ENCODE measurements around the gene TTC27. TPM values are rescaled to one million over a fixed set of nuclear protein-coding genes. Genes with fewer than 3 reads are reported as not detected.

The TTC27 gene
- polyA plus RNA-seq, 1 donor (not counting 4 experiments of a cell fraction or from before 2014, with no cell fraction given) = 28.7 TPM

DNA sequence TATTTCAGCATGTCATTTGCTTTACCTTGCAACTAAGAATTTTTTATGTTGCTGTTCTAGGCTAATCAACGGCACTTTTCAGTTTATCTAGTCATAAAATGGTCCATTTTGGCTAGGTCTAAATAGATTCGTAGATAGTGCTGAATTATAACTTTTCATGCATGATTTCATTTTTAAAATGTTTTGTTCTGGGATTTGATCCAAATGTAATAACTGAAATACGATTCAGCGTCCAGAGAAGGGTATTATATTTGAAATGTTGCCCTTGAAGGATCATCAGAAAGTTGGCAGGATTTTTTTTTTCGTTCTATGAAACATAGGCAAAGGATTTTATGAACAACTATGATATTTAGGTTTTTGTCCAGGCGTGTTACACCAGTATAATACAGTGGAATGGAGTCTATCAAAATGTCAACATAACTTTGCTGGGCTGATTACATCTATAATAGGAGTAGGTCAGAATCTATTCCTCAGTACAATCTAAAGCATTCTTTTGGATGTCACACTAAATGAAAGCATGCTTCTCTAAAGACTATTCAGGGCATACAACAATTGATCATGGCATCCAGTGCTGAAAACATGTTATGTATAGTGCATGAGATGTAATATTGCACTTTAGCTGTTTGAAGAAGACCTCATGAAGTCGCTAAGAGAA is 24.8 kb downstream of the TTC27 start:
- Histone ChIP-seq H3K36me3 (ENCODE audit: control insufficient read depth in 2 of 2, extremely low read depth in 1 of 2, insufficient read depth in 2 of 2, low read length in 2 of 2) (peaks cover 0 to 1% of the 10 kb centered on the region in 2 experiments), H3K4me2 (ENCODE audit: control insufficient read depth, extremely low read depth, insufficient read depth, low read depth, low read length) (no peak overlapping the region), H3K9me1 (ENCODE audit: control insufficient read depth, extremely low read depth, insufficient read depth, low read length) (no peaks in the 10 kb centered on the region), H3K9me3 (ENCODE audit: control insufficient read depth, low read depth, low read length) (no peaks in the 10 kb centered on the region), H3K4me3 (ENCODE audit: control insufficient read depth in 2 of 3, extremely low read depth in 1 of 3, insufficient read depth in 2 of 3, low read depth in 1 of 3, low read length in 3 of 3) (no peak overlapping the region), H3K4me1 (ENCODE audit: control insufficient read depth, extremely low read depth, insufficient read depth, low read length) (no peaks in the 10 kb centered on the region), H3K27me3 (ENCODE audit: control insufficient read depth, extremely low read depth, insufficient read depth, low read length) (no peaks in the 10 kb centered on the region), H3K9ac (ENCODE audit: control insufficient read depth, extremely low read depth, insufficient read depth, low read length) (no peak overlapping the region), H2AFZ (ENCODE audit: control insufficient read depth, low read length) (no peak overlapping the region), H3K79me2 (ENCODE audit: control insufficient read depth, insufficient read depth, low read length) (no peaks in the 10 kb centered on the region), H3K27ac (ENCODE audit: control insufficient read depth, insufficient read depth, low read length) (no peak overlapping the region), H4K20me1 (ENCODE audit: control insufficient read depth, extremely low read depth, insufficient read depth, low read length) (no peaks in the 10 kb centered on the region)
- FAIRE-seq (no peak), DNase-seq (ENCODE audit: low read depth, low spot score) (no peak)
- TF ChIP-seq EZH2 (IDR thresholded peaks at IDR 0.05; ENCODE audit: low read length) = no peak
- TF ChIP-seq, protein P1, sequence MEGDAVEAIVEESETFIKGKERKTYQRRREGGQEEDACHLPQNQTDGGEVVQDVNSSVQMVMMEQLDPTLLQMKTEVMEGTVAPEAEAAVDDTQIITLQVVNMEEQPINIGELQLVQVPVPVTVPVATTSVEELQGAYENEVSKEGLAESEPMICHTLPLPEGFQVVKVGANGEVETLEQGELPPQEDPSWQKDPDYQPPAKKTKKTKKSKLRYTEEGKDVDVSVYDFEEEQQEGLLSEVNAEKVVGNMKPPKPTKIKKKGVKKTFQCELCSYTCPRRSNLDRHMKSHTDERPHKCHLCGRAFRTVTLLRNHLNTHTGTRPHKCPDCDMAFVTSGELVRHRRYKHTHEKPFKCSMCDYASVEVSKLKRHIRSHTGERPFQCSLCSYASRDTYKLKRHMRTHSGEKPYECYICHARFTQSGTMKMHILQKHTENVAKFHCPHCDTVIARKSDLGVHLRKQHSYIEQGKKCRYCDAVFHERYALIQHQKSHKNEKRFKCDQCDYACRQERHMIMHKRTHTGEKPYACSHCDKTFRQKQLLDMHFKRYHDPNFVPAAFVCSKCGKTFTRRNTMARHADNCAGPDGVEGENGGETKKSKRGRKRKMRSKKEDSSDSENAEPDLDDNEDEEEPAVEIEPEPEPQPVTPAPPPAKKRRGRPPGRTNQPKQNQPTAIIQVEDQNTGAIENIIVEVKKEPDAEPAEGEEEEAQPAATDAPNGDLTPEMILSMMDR (optimal IDR thresholded peaks at IDR 0.05 in 1 of 3, IDR thresholded peaks at IDR 0.05 in 1 of 3, conservative IDR thresholded peaks at IDR 0.05 in 1 of 3; ENCODE audit: extremely low read depth in 1 of 3, insufficient read depth in 2 of 3, low read length in 3 of 3) = no peak
- dilution Hi-C loops (cut with MboI; ENCODE audit: extremely low pct_ligation_motif_present, low sequenced_read_pairs) = no loop called here

DNA sequence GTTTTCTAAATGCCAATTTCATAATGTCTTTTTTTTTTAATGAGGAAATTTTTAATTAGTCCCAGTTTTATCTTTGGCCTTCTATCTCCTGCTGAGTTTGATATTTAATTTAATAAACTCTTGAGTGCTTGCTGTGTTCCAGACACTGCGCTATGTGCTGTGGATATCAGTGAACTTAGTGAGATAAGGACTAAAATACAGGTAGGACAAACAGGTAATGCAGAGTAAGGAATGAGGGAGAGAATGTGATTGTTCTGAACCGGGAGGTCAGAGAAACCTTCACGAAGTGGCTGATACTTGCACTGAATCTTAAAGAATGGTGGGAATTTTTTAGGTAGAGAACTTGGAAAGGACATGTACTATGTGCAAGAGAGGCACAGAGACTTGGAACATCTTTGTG is 28.2 kb downstream of the TTC27 start:
- no peaks in the 10 kb centered on the region for H3K4me1 ChIP-seq (ENCODE audit: control insufficient read depth, extremely low read depth, insufficient read depth, low read length)
- H2AFZ ChIP-seq (ENCODE audit: control insufficient read depth, low read length) = no peak overlapping the region
- H3K9me3 ChIP-seq (ENCODE audit: control insufficient read depth, low read depth, low read length) = no peaks in the 10 kb centered on the region
- no peaks in the 10 kb centered on the region for H3K9me1 ChIP-seq (ENCODE audit: control insufficient read depth, extremely low read depth, insufficient read depth, low read length)
- no peak overlapping the region for H3K4me3 ChIP-seq (ENCODE audit: control insufficient read depth in 2 of 3, extremely low read depth in 1 of 3, insufficient read depth in 2 of 3, low read depth in 1 of 3, low read length in 3 of 3)
- H3K79me2 ChIP-seq (ENCODE audit: control insufficient read depth, insufficient read depth, low read length) = no peaks in the 10 kb centered on the region
- no peak for TF ChIP-seq EZH2 (IDR thresholded peaks at IDR 0.05; ENCODE audit: low read length)
- TF ChIP-seq, protein P1 (optimal IDR thresholded peaks at IDR 0.05 in 1 of 3, IDR thresholded peaks at IDR 0.05 in 1 of 3, conservative IDR thresholded peaks at IDR 0.05 in 1 of 3; ENCODE audit: extremely low read depth in 1 of 3, insufficient read depth in 2 of 3, low read length in 3 of 3) = no peak
- FAIRE-seq = no peak
- no peaks in the 10 kb centered on the region for H4K20me1 ChIP-seq (ENCODE audit: control insufficient read depth, extremely low read depth, insufficient read depth, low read length)
- H3K36me3 ChIP-seq (ENCODE audit: control insufficient read depth in 2 of 2, extremely low read depth in 1 of 2, insufficient read depth in 2 of 2, low read length in 2 of 2) = peaks cover 1 to 4% of the 10 kb centered on the region in 2 experiments
- dilution Hi-C loops (cut with MboI; ENCODE audit: extremely low pct_ligation_motif_present, low sequenced_read_pairs) = no loop called here
- no peak overlapping the region for H3K27ac ChIP-seq (ENCODE audit: control insufficient read depth, insufficient read depth, low read length)
- H3K9ac ChIP-seq (ENCODE audit: control insufficient read depth, extremely low read depth, insufficient read depth, low read length) = no peak overlapping the region
- no peaks in the 10 kb centered on the region for H3K27me3 ChIP-seq (ENCODE audit: control insufficient read depth, extremely low read depth, insufficient read depth, low read length)
- no peak overlapping the region for H3K4me2 ChIP-seq (ENCODE audit: control insufficient read depth, extremely low read depth, insufficient read depth, low read depth, low read length)
- no peak for DNase-seq (ENCODE audit: low read depth, low spot score)

All from keratinocyte (primary cell).